ENCODE results near the gene GRIN3B.

The GRIN3B gene

DNA sequence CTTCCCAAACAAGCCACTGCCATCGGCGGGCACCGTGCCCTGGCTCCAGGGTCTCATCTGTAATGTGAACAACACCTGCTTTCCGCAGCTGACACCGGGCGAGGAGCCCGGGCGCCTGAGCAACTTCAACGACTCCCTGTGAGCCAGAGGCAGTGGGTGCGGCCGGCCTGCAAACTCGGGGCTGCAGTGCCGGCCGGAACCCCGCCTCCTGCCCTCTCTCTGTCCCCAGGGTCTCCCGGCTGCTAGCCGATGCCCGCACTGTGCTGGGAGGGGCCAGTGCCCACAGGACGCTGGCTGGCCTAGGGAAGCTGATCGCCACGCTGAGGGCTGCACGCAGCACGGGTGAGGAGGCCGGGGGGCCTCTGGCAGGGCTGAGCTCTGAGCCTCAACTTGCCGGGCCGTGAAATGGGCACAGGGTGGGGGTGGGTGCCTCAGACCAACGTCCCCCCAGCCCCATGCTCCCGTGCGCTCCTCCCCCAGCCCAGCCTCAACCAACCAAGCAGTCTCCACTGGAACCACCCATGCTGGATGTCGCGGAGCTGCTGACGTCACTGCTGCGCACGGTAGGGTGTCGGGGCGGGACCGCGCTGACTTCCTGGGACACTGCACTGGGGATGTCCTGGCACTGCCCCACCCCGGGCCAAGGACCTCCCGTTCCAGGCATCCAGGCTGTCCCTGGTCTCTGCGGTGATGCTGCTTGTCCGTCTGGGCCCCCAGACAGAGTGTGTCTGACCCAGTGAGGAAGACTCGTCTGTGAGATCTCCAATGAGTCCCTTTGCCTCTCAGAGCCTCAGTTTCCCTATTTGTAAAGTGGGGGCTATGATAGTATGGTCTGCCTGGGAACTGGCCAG, 41.8 kb downstream of the GRIN3B start:
- DNase-seq (ENCODE audit: low spot score): no peak

DNA sequence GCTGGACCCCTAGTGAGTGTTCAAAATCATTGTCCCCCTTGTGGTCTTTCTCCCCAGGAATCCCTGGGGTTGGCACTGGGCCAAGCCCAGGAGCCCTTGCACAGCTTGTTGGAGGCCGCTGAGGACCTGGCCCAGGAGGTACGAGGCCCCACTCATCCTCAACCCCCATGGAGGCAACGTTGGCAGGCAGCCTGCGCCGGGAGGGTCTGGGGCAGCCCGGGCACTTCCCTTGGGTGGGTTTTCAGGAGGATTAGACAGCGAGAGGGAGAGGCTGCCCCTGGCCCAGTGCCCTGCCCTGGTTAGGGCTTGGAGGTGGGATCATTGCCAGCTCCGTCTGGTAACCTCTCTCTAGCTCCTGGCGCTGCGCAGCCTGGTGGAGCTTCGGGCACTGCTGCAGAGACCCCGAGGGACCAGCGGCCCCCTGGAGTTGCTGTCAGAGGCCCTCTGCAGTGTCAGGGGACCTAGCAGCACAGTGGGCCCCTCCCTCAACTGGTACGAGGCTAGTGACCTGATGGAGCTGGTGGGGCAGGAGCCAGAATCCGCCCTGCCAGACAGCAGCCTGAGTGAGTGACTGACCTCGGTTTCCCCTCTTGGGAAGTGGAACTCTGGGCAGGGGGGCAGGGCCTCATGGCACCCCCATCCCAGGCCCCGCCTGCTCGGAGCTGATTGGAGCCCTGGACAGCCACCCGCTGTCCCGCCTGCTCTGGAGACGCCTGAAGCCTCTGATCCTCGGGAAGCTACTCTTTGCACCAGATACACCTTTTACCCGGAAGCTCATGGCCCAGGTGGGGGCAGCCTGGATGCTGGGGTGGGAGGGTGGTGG, 42.7 kb downstream of the GRIN3B start:
- DNase-seq (ENCODE audit: low spot score): no peak

DNA sequence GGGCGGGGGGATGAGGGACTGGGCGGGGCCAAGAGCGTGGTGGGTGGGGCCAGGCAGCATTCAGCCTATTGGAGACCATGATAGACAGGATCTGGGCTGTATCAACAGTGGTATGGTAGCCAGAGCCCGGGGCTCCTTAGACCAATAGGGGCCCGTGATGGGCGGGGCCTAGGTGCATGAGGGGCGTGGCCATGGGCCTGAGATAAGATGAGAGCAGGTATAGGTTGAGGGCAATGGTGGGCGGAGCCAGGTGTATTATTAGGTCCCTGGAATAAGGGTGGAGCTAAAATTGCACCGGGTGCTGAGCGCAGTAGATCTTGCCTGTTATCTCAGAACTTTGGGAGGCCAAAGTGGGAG, 45.0 kb downstream of the GRIN3B start:
- DNase-seq (ENCODE audit: low spot score): no peak

DNA sequence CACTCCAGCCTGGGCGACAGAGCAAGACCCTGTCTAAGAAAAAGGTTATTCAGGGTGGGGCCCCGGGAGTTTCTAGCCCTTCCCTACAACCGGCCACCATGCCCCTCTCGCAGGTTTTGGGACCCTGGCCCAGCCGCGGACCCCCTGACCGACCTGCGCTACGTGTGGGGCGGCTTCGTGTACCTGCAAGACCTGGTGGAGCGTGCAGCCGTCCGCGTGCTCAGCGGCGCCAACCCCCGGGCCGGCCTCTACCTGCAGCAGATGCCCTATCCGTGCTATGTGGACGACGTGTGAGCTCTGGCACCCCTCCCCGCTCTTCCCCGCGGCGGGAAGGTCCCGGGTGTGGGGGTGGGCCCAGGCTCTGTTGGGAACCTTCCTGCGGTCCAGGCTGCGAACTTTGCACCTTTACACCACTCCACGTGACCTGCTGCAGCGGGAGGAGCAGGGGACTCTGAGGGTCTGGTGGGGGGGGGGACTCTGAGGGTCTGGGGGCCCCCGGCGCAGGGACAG, 46.0 kb downstream of the GRIN3B start:
- DNase-seq (ENCODE audit: low spot score): no peak

DNA sequence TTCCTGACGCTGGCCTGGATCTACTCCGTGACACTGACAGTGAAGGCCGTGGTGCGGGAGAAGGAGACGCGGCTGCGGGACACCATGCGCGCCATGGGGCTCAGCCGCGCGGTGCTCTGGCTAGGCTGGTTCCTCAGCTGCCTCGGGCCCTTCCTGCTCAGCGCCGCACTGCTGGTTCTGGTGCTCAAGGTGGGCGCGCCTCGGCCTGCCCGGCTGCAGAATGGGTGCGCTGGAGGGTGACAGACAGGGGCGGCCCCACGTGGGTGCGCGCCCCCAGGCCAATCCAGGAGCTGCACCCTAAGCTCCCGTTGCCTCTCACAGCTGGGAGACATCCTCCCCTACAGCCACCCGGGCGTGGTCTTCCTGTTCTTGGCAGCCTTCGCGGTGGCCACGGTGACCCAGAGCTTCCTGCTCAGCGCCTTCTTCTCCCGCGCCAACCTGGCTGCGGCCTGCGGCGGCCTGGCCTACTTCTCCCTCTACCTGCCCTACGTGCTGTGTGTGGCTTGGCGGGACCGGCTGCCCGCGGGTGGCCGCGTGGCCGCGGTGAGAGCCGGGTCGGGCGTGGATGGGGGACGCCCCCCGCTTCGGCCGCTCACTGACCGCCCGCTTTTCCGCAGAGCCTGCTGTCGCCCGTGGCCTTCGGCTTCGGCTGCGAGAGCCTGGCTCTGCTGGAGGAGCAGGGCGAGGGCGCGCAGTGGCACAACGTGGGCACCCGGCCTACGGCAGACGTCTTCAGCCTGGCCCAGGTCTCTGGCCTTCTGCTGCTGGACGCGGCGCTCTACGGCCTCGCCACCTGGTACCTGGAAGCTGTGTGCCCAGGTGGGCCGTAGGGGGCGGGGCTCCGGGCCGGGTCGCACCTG, 46.8 kb downstream of the GRIN3B start:
- DNase-seq (ENCODE audit: low spot score): no peak

DNA sequence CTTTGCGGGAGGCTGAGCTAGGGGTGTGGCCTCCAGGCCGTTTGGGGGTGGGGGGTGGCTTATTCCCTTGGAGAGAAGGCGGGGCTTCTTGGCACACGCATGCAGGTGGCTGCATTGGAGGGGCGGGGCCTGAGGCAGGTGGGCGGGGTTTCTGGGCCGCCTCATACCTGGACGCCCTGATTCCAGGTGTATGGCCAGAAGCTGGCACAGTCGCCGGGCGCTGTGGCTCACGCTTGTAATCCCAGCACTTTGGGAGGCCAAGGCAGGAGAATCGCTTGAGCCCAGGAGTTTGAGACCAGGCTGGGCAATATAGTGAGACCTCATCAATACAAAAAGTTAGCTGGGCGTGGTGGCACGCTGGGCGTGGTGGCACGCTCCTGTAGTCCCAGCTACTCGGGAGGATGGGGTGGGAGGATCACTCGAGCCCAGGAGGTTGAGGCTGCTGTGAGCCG, 47.5 kb downstream of the GRIN3B start:
- DNase-seq (ENCODE audit: low spot score): no peak

DNA sequence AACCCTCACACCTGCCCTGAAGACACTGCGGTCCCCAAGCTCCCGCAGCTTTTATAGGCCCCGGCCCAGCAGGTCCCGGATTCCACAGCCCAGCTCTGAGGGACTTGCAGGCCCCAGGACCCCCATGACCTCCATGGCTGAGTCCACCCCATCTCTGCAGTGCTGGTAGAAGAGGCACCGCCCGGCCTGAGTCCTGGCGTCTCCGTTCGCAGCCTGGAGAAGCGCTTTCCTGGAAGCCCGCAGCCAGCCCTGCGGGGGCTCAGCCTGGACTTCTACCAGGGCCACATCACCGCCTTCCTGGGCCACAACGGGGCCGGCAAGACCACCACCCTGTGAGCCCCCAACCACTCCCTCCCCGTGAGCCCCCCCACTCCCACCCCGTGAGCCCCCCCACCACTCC, 48.9 kb downstream of the GRIN3B start:
- no peak for DNase-seq (ENCODE audit: low spot score)

DNA sequence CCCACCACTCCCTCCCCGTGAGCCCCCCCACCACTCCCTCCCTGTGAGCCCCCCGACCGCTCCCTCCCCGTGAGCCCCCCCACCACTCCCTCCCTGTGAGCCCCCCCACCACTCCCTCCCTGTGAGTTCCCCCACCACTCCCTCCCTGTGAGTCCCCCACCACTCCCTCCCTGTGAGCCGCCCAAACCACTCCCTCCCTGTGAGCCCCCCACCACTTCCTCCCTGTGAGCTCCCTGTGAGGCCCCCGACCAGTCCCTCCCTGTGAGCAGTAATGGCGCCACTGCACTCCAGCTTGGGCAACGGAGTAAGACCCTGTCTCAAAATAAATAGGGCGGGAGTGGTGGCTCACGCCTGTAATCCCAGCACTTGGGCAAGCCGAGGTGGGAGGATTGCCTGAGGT, 49.6 kb downstream of the GRIN3B start:
- no peak for DNase-seq (ENCODE audit: low spot score)

DNA sequence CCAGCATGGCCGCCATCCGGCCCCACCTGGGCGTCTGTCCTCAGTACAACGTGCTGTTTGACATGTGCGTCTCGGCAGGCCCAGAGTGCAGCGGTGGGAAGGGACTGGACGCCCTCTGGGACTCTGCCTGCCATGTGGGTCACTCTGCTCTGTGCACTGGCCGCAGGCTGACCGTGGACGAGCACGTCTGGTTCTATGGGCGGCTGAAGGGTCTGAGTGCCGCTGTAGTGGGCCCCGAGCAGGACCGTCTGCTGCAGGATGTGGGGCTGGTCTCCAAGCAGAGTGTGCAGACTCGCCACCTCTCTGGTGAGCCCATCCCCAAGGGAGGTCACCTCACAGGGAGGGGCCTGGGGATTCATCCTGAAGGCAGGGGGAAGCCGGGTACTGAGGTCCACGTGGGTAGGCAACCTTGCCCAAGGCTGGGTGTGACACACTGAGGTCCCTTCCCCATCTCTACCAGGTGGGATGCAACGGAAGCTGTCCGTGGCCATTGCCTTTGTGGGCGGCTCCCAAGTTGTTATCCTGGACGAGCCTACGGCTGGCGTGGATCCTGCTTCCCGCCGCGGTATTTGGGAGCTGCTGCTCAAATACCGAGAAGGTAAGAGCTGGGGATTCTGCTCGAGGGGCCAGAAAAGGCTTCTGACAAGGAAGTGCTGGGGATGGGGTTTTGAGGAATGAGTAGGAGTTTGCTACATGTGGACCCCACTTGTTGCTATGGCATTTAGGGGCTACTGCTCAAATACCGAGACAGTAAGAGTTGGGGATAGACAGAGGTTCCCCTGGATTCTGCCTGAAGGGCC, 51.0 kb downstream of the GRIN3B start:
- no peak for DNase-seq (ENCODE audit: low spot score)

DNA sequence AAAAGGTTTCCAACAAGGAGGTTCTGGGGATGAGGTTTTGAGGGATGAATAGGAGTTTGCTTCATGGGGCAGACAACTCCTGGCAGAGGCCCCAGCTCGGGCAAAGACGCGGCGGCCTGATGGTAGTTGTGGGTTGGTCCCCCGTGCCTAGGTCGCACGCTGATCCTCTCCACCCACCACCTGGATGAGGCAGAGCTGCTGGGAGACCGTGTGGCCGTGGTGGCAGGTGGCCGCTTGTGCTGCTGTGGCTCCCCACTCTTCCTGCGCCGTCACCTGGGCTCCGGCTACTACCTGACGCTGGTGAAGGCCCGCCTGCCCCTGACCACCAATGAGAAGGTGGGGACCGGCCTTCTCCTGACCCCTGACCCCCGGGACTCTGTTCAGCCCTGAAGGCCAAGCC, 51.6 kb downstream of the GRIN3B start:
- DNase-seq (ENCODE audit: low spot score): no peak

DNA sequence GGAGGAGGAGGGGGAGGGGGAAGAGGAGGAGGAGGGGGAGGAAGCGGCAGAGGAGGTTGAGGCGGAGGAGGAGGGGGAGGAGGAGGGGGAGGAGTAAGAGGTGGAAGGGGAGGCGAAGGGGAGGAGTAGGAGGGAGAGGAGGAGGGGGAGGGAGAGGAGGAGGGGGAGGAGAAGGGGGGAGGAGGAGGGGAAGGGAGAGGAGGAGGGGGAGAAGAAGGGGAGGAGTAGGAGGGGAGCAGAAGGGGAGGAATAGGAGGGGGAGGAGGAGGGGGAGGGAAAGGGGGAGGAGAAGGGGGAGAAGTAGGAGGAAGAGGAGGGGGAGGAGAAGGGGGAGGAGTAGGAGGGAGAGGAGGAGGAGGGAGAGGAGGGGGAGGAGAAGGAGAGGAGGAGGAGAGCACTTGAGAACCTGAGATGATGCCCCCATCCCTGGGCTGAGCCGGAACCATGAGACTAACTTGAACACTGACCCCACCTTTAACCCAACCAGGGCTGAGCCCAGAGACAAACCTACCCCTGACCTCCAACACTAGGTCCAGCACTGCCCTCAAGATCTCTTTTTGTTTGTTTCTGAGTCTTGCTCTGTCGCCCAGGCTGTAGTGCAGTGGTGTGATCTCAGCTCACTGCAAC, 52.2 kb downstream of the GRIN3B start:
- DNase-seq (ENCODE audit: low spot score): no peak

DNA sequence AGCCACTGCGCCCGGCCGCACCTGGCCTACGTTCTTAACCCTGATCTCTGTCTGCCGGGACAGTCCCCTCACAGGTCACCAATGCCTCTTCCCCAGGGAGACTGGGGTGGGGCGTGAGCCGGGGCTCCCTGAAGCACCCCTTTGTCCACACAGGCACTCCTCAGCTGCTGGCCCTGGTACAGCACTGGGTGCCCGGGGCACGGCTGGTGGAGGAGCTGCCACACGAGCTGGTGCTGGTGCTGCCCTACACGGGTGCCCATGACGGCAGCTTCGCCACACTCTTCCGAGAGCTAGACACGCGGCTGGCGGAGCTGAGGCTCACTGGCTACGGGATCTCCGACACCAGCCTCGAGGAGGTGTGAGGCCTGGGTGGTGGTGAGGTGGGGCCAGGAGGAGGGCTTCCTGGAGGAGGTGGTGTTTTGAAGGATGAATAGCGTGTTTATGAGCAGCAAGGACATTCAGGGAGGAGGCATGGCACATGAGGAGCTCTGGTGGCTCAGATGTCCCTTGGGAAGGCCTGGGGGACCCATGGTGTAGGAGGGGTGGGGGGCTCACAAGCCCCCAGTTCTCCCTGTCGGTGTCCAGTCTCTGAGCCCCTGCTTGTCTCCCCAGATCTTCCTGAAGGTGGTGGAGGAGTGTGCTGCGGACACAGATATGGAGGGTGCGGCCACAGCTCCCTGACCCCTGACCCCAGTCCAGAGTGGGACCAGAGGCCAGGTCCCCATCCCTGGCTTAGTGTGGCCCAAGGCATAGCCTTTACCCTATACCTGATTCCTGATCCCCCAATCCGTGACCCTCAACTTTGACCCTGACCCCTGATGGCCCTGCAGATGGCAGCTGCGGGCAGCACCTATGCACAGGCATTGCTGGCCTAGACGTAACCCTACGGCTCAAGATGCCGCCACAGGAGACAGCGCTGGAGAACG, 53.2 kb downstream of the GRIN3B start:
- DNase-seq (ENCODE audit: low spot score): no peak

DNA sequence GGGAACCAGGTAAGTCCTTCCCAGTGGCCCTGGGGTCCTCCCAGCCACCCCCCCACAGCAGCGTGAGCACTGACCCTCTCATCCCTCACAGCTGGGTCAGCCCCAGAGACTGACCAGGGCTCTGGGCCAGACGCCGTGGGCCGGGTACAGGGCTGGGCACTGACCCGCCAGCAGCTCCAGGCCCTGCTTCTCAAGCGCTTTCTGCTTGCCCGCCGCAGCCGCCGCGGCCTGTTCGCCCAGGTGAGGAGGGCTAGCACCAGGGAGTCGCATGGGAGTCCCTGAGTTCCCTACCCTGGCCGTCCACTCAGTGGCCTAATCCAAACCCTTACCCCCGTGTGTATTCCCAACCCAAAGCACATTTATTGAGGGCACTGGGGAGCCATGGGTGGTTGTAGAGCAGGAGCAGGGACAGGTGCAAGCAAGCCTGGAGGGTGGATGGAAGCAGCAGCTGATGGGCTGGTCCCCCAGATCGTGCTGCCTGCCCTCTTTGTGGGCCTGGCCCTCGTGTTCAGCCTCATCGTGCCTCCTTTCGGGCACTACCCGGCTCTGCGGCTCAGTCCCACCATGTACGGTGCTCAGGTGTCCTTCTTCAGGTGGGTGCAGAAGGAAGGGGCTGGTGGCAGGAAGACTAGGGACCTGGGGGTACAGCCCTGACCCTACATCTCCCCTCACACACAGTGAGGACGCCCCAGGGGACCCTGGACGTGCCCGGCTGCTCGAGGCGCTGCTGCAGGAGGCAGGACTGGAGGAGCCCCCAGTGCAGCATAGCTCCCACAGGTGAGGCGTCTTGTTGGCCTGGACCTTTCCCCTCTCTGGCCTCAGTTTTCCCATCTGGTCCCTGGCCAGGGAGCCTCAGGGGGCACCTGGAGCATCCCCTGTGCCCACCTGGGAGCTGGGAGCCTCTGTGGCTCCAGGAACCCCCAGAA, 54.1 kb downstream of the GRIN3B start:
- DNase-seq (ENCODE audit: low spot score): no peak

DNA sequence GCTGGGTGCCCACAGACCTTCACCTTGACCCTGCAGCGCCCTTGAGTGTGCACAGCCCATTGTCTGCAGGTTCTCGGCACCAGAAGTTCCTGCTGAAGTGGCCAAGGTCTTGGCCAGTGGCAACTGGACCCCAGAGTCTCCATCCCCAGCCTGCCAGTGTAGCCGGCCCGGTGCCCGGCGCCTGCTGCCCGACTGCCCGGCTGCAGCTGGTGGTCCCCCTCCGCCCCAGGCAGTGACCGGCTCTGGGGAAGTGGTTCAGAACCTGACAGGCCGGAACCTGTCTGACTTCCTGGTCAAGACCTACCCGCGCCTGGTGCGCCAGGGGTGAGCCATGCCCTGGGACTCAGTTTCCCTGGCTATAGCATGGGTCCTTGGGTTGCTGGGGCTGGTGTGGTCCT, 54.8 kb downstream of the GRIN3B start:
- no peak for DNase-seq (ENCODE audit: low spot score)

DNA sequence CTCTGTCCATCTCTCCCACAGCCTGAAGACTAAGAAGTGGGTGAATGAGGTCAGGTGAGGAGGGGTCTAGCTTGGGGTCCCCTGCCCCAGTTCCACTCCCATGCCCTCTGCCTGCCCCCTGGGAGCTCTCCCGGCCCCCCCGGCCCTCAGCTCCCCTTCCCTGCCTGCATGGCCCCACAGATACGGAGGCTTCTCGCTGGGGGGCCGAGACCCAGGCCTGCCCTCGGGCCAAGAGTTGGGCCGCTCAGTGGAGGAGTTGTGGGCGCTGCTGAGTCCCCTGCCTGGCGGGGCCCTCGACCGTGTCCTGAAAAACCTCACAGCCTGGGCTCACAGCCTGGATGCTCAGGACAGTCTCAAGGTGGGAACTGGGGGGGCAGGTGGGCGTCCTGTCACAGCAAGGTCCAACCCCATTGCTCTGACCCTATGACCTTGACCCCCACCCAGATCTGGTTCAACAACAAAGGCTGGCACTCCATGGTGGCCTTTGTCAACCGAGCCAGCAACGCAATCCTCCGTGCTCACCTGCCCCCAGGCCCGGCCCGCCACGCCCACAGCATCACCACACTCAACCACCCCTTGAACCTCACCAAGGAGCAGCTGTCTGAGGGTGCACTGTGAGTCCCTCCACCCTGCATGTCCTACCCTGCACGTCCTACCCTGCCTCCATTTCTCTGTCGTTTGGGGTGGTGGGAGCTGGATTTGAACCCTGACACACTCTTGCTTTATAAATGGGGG, 55.8 kb downstream of the GRIN3B start:
- no peak for DNase-seq (ENCODE audit: low spot score)

DNA sequence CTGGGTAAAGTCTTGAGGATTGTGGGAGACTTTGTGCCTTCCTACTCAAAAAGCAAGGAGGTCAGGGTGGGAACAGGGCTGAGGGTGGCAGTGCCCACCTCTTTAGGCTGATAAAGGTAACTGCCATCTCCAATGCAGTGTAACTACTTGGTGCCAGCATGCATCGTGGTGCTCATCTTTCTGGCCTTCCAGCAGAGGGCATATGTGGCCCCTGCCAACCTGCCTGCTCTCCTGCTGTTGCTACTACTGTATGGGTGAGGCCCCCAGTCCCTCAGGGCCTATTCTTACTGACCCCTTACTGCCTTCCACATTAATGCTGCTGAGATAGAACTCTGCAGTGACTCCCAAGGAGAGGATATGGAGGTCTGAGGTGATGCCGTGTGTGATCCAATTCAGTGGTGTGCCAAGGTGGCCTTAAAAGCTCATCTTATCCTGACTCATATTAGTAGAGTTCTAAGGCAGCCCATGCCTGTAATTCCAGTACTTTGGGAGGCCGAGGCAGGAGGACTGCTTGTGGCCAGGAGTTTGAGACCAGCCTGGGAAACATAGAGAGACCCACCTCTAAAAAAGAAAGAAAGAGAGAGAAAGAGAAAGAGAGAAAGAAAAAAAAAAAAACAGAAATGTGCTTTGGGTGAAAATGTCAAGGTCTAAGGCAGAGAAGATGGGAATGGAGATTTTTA, 57.1 kb downstream of the GRIN3B start:
- DNase-seq (ENCODE audit: low spot score): no peak

DNA sequence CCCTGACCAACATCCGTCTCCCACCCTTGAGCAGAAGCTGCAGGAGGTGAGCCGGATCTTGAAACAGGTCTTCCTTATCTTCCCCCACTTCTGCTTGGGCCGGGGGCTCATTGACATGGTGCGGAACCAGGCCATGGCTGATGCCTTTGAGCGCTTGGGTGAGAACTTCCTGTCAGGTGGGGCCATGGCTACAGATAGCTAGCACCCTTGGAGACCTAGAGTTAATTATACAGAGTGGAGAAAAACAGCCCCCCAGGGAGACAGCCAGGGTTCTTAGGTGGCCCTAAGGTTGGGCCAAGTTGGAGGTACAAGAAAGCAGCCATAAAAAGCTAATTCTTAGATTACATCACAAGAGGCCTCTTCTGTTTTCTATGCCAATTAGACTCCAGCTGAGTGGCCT, 57.9 kb downstream of the GRIN3B start:
- no peak for DNase-seq (ENCODE audit: low spot score)
